H1 (cell line): ENCODE measurements around the gene WASF1. TPM values are rescaled to one million over a fixed set of nuclear protein-coding genes. Genes with fewer than 3 reads are reported as not detected.
A peak's percentile ranks its signal among the peaks of the same experiment; 100 is the strongest.

ENCODE experiments used
- CTCF ChIA-PET: fragments of 300-600 bp; sonication (Branson Sonifier 250); formaldehyde crosslinking; loops from one replicate; lab custom pipeline; 2021; ENCODE audit not compliant: partially characterized antibody; lab: Charles Lee
- POLR2A ChIA-PET: fragments of 300-600 bp; sonication (Branson Sonifier 250); formaldehyde crosslinking; loops from one replicate; lab custom pipeline; 2021; ENCODE audit warnings: inconsistent platforms; ENCODE audit not compliant: partially characterized antibody; lab: Charles Lee
- DNase-seq, 2 experiments: peaks; one replicate each; pipeline versions ENCODE4 v3.0.0 to v3.0.0-alpha.2; 2010 to 2022; ENCODE audit warnings: low spot score in 2 of 2, low read depth in 1 of 2, mixed read lengths in 1 of 2
- FAIRE-seq: peaks from 2 replicates; lab custom pipeline; 2011; peaks lifted over from hg19 to GRCh38; lab: Jason Lieb, UNC
- H2AFZ ChIP-seq: 2 replicates; pipeline ENCODE4 v1.8.1; 2012; ENCODE audit warnings: low read length, inconsistent platforms
- H2AK5ac ChIP-seq: 2 replicates; pipeline ENCODE4 v1.6.1; 2013; ENCODE audit warnings: low read depth, low read length
- H2BK120ac ChIP-seq: replicated peaks from 2 replicates; pipeline ENCODE3; 2013; ENCODE audit warnings: low read depth, low read length, inconsistent platforms
- H2BK12ac ChIP-seq: 2 replicates; pipeline ENCODE4 v1.6.1; 2013; ENCODE audit warnings: low read depth, low read length
- H2BK15ac ChIP-seq: 2 replicates; pipeline ENCODE4 v1.6.1; 2013; ENCODE audit warnings: low read length
- H2BK20ac ChIP-seq: 2 replicates; pipeline ENCODE4 v1.6.1; 2013; ENCODE audit warnings: low read length
- H2BK5ac ChIP-seq: 2 replicates; pipeline ENCODE4 v1.6.1; 2013; ENCODE audit warnings: low read depth, low read length
- H3K14ac ChIP-seq: 2 replicates; pipeline ENCODE4 v1.6.1; 2013; ENCODE audit warnings: inconsistent platforms; ENCODE audit not compliant: insufficient read length
- H3K18ac ChIP-seq: 2 replicates; pipeline ENCODE4 v1.6.1; 2013; ENCODE audit warnings: low read length; ENCODE audit errors: extremely low read depth
- H3K23ac ChIP-seq: 2 replicates; pipeline ENCODE4 v1.6.1; 2013; ENCODE audit warnings: inconsistent platforms; ENCODE audit not compliant: insufficient read length
- H3K23me2 ChIP-seq: 2 replicates; pipeline ENCODE4 v1.6.1; 2013; ENCODE audit warnings: low read depth, low read length
- H3K27ac ChIP-seq: 2 replicates; pipeline ENCODE4 v1.6.1; 2011; ENCODE audit warnings: low read depth, low read length, inconsistent platforms
- H3K27me3 ChIP-seq, 4 experiments: replicated peaks in 1 of 4; 1 replicate in 1 of 4; 2 replicates in 3 of 4; pipeline versions ENCODE4 v1.6.1 to v1.8.1; 2011 to 2013; ENCODE audit warnings: low read length in 3 of 4, mild to moderate bottlenecking in 3 of 4, inconsistent platforms in 2 of 4, mixed read lengths in 2 of 4, moderate library complexity in 1 of 4; ENCODE audit not compliant: control insufficient read depth in 3 of 4, insufficient read depth in 3 of 4; ENCODE audit errors: extremely low read depth in 1 of 4
- H3K36me3 ChIP-seq, 4 experiments: 2 replicates each; pipeline versions ENCODE4 v1.6.1 to v1.8.1; 2011 to 2013; ENCODE audit warnings: mild to moderate bottlenecking in 4 of 4, low read length in 3 of 4, moderate library complexity in 2 of 4, control low read depth in 1 of 4, inconsistent platforms in 1 of 4; ENCODE audit not compliant: insufficient read depth in 4 of 4, control insufficient read depth in 2 of 4
- H3K4ac ChIP-seq: replicated peaks from 2 replicates; pipeline ENCODE3; 2013; ENCODE audit warnings: low read length, low read depth, mixed read lengths, inconsistent platforms; ENCODE audit not compliant: insufficient read length
- H3K4me1 ChIP-seq, 4 experiments: replicated peaks in 1 of 4; 1 replicate in 1 of 4; 2 replicates in 3 of 4; pipeline versions ENCODE4 v1.6.1 to v1.8.1; 2011 to 2013; ENCODE audit warnings: low read length in 3 of 4, inconsistent platforms in 2 of 4, mixed read lengths in 1 of 4; ENCODE audit not compliant: insufficient read depth in 4 of 4, control insufficient read depth in 3 of 4
- H3K4me2 ChIP-seq, 2 experiments: 2 replicates each; pipeline versions ENCODE4 v1.6.1 to v1.8.1; 2011 to 2013; ENCODE audit warnings: low read depth in 2 of 2, low read length in 2 of 2, control low read depth in 1 of 2, inconsistent platforms in 1 of 2, mild to moderate bottlenecking in 1 of 2; ENCODE audit not compliant: insufficient read depth in 1 of 2
- H3K4me3 ChIP-seq, 4 experiments: fragments of 200-600, 300-600 bp in 1 of 4; sonication (generic), shearing (Covaris generic), sonication (Bioruptor Twin) in 1 of 4; 2 replicates each; pipeline versions ENCODE4 v1.5.1 to v1.8.1; 2011 to 2016; ENCODE audit warnings: low read length in 4 of 4, low read depth in 3 of 4, control low read depth in 2 of 4, inconsistent platforms in 2 of 4, mild to moderate bottlenecking in 2 of 4, mixed read lengths in 1 of 4, moderate library complexity in 1 of 4; ENCODE audit not compliant: insufficient read depth in 2 of 4; ENCODE audit errors: extremely low read depth in 1 of 4
- H3K56ac ChIP-seq: replicated peaks from 2 replicates; pipeline ENCODE3; 2013; ENCODE audit warnings: low read depth, mild to moderate bottlenecking, mixed read lengths, low read length, inconsistent platforms; ENCODE audit not compliant: insufficient read length
- H3K79me1 ChIP-seq: 2 replicates; pipeline ENCODE4 v1.6.1; 2013; ENCODE audit warnings: low read depth, low read length, control low read depth
- H3K79me2 ChIP-seq, 2 experiments: 2 replicates each; pipeline versions ENCODE4 v1.6.1 to v1.8.1; 2012 to 2013; ENCODE audit warnings: low read length in 2 of 2, mild to moderate bottlenecking in 2 of 2, inconsistent platforms in 1 of 2; ENCODE audit not compliant: insufficient read depth in 2 of 2, control insufficient read depth in 1 of 2
- H3K9ac ChIP-seq, 4 experiments: replicated peaks in 1 of 4; 1 replicate in 1 of 4; 2 replicates in 3 of 4; pipeline versions ENCODE4 v1.6.1 to v1.8.1; 2011 to 2013; ENCODE audit warnings: low read depth in 3 of 4, low read length in 3 of 4, control low read depth in 2 of 4, mild to moderate bottlenecking in 2 of 4, moderate library complexity in 2 of 4, inconsistent platforms in 1 of 4; ENCODE audit errors: extremely low read depth in 1 of 4
- H3K9me3 ChIP-seq, 2 experiments: 2 replicates each; pipeline versions ENCODE4 v1.6.1 to v1.8.1; 2012 to 2013; ENCODE audit warnings: mild to moderate bottlenecking in 2 of 2, moderate library complexity in 2 of 2, control low read depth in 1 of 2, inconsistent platforms in 1 of 2, low read depth in 1 of 2, low read length in 1 of 2, mixed read lengths in 1 of 2; ENCODE audit not compliant: insufficient read depth in 2 of 2
- H4K20me1 ChIP-seq, 2 experiments: replicated peaks in 1 of 2; 2 replicates each; pipeline versions ENCODE3 to v1.8.1; 2011 to 2013; ENCODE audit warnings: inconsistent platforms in 2 of 2, low read length in 2 of 2, mild to moderate bottlenecking in 1 of 2; ENCODE audit not compliant: insufficient read depth in 2 of 2, control insufficient read depth in 1 of 2
- H4K5ac ChIP-seq: 2 replicates; pipeline ENCODE4 v1.6.1; 2013; ENCODE audit warnings: low read length, low read depth, mixed read lengths, inconsistent platforms; ENCODE audit not compliant: insufficient read length
- H4K8ac ChIP-seq: 2 replicates; pipeline ENCODE4 v1.8.0; 2013; ENCODE audit warnings: mild to moderate bottlenecking, moderate library complexity, low read length, inconsistent platforms; ENCODE audit not compliant: insufficient read depth; ENCODE audit errors: extremely low read depth
- H4K91ac ChIP-seq: replicated peaks from 2 replicates; pipeline ENCODE3; 2013; ENCODE audit warnings: low read length, mixed read lengths, inconsistent platforms; ENCODE audit not compliant: insufficient read length
- CTCF ChIP-seq, 3 experiments: IDR thresholded peaks; 1 replicate in 2 of 3; 2 replicates in 1 of 3; pipeline versions ENCODE4 v1.5.1 to v1.6.1; 2011; ENCODE audit warnings: low read length in 3 of 3, mild to moderate bottlenecking in 3 of 3, inconsistent platforms in 2 of 3, low read depth in 1 of 3, moderate library complexity in 1 of 3; ENCODE audit not compliant: insufficient read depth in 1 of 3; ENCODE audit errors: control extremely low read depth in 1 of 3
- EGR1 ChIP-seq: IDR thresholded peaks from 2 replicates; pipeline ENCODE4 v1.6.1; 2011; ENCODE audit warnings: low read depth, low read length, borderline replicate concordance
- RAD21 ChIP-seq, 2 experiments: IDR thresholded peaks in 1 of 2; conservative IDR thresholded peaks in 1 of 2; 2 replicates each; pipeline ENCODE4 v1.6.1; 2011; ENCODE audit warnings: low read depth in 2 of 2, low read length in 2 of 2, improper control_type of control experiment in 1 of 2, inconsistent platforms in 1 of 2, mild to moderate bottlenecking in 1 of 2, moderate library complexity in 1 of 2
- SP1 ChIP-seq: IDR thresholded peaks from 2 replicates; pipeline ENCODE4 v1.6.1; 2011; ENCODE audit warnings: low read depth, low read length
- WGBS, 2 experiments: shearing (Covaris generic) in 1 of 2; methylation state at CpG; one replicate each; pipeline versions ENCODE4 v1.1.6 to v1.1.7; 2013 to 2015; ENCODE audit warnings: low lambda C conversion rate in 2 of 2, mixed read lengths in 2 of 2, inconsistent platforms in 1 of 2, low coverage in 1 of 2, missing lambda C conversion rate in 1 of 2; ENCODE audit not compliant: insufficient replicate concordance in 2 of 2, insufficient coverage in 1 of 2, insufficient read length in 1 of 2; ENCODE audit errors: extremely low coverage in 1 of 2, missing lambda C conversion rate in 1 of 2; 5-methylcytosine and 5-hydroxymethylcytosine counted together
- polyA plus RNA-seq, 7 experiments: library from polyadenylated mRNA; depleted of rRNA in 3 of 7; stranded (reverse) in 5 of 7; unstranded in 2 of 7; fragments of >200 nt in 5 of 7; fragments of 200-250 nt in 2 of 7; gene quantifications; 1 replicate in 5 of 7; 2 replicates in 1 of 7; 4 replicates in 1 of 7; pipeline versions ENCODE4 v1.2.1 to v1.2.3, GENCODE V29; 2011 to 2013; ENCODE audit warnings: missing spikeins in 2 of 7, mixed read lengths in 2 of 7
- total RNA-seq: library from RNA; stranded (reverse); fragmentation: NEBNext Ultra II Directional; extraction: Animal tissue kit (Norgen Biotek cat#: 25700); gene quantifications from 2 replicates; pipeline ENCODE4 v1.2.1, GENCODE V29; 2021

Gene WASF1
- total and polyA plus RNA-seq, 2 of the 8 experiments (the other 6 are each of a cell fraction or from before 2014, with no cell fraction given), result 37.6 to 39.9 TPM

DNA sequence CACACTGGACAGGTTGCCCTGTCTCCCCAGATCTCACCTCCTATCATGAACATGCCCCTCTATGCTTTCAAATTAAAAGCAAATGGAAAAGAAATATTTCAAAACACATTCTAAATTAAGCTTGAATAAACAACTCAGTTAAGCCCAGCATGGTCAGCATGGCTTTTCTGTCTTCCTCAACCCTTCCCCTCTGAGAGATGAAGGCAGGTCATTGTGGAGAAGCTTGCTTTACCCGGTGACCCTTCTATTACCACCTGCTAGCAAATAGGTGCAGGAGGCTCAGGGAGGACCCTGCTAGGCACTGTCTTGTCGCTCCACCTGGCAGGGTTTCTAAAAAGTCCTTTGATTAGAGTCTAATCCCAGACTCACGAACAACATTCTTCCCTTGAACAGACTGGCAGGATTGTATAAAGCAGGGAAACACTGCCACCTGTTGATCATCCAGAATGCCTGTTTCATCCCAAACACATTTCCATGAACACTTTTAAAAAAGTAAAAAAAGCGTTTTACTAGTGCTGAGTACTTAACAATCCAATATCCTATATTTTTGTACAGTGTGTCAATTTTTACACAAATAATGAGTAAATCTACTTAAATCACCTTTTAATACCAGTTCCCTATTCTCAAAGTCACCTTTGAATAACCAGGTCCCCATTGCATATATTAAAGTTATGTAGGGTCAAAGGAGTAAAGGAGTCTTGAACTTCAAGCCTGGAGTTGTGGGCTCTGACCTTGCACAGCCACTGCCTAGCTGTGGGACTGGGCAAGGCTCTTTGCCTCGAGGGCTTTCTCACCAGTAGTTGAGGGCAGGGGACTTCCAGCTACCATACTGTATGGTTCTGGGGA, 125.9 kb downstream of the WASF1 start:
- Histone ChIP-seq H3K27ac (no peak overlapping the region), H3K18ac (no peak overlapping the region), H2AK5ac (no peak overlapping the region; the same call in 1 of the 2 replicates), H4K20me1 (no peaks in the 10 kb centered on the region), H4K5ac (no peak overlapping the region), H2BK120ac (no peak overlapping the region), H2BK20ac (peak overlapping the region; percentile 94; the same call in 1 of the 2 replicates), H4K8ac (no peak overlapping the region), H3K23ac (no peak overlapping the region), H3K4ac (no peak overlapping the region), H2BK12ac (no peak overlapping the region), H3K56ac (no peak overlapping the region), H3K79me1 (no peaks in the 10 kb centered on the region), H4K91ac (no peak overlapping the region), H3K9ac (no peak overlapping the region), H3K9me3 (no peaks in the 10 kb centered on the region), H3K4me3 (no peak overlapping the region), H2BK5ac (no peak overlapping the region), H3K36me3 (no peaks in the 10 kb centered on the region), H3K14ac (no peak overlapping the region), H3K4me1 (peaks cover 0 to 3% (median 0%) of the 10 kb centered on the region in 4 experiments; a peak in 1 of 7 replicates), H3K23me2 (no peaks in the 10 kb centered on the region), H3K27me3 (no peaks in the 10 kb centered on the region), H2BK15ac (no peak overlapping the region), H3K79me2 (no peaks in the 10 kb centered on the region), H3K4me2 (peak overlapping the region in 1 of 2 experiments; percentile 8; a peak in 1 of 4 replicates), H2AFZ (peak overlapping the region; percentile 98)
- peak; percentile 97 for FAIRE-seq
- no peak for DNase-seq
- ChIA-PET POLR2A (interaction anchor here (1.0 kb wide), 1 partner anchor 9 kb away, joined by 3 read pairs; no protein-coding TSS in a partner anchor), CTCF (interaction anchor here (0.6 to 5.0 kb wide), 36 partner anchors 10 to 720 kb away, joined by 3 to 49 read pairs (median 4); partner anchors contain the start of genes DDO and MICAL1)
- 36% methylated on average over 5 of the region's 5 CpGs; no CpG with 5 or more reads in 1 of the 2 experiments for WGBS, 2 experiments
- TF ChIP-seq RAD21 (IDR thresholded peaks at IDR 0.05 in 1 of 2, conservative IDR thresholded peaks at IDR 0.05 in 1 of 2; ENCODE audit: low read depth in 2 of 2, low read length in 2 of 2) (peak; percentile 90 to 91), SP1 (no peak), CTCF (IDR thresholded peaks at IDR 0.05; ENCODE audit: control extremely low read depth in 1 of 3, insufficient read depth in 1 of 3, low read depth in 1 of 3, low read length in 3 of 3) (peak in 2 of 3 experiments; percentile 71 to 78; a peak in 3 of 4 replicates), EGR1 (0 out of 2 replicates have a peak, but pooled peaks have one; percentile 13)
